GM18858 (cell line): Measurements from ENCODE around the gene PITPNC1.
"Not testable (repeated sequence)": the region's sequence is repeated elsewhere in the genome, so short reads cannot be mapped to it uniquely, and the experiment has no call there.

Source experiments
- ATAC-seq: cut with Tn5 transposase; IDR thresholded peaks from one replicate; pipeline ENCODE4 v1.9.1; 2021; ENCODE audit not compliant: unreplicated experiment

PITPNC1 gene

DNA sequence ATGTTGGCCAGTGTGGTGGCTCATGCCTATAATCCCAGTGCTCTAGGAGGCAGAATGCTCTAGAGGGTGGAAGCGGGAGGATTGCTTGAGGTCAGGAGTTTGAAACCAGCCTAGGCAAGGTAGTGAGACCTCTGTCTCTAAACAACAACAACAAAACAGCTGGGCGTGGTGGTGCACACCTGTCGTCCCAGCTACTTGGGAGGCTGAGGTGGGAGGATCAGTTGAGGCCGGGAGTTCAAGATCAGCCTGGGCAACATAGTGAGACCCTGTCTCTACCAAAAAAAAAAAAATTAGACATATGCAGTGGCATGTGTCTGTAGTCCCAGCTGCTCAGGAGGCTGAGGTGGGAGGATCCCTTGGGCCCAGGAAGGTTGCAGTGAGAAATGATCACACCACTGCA is 53.4 kb downstream of the PITPNC1 start:
- not testable (repeated sequence) for ATAC-seq

DNA sequence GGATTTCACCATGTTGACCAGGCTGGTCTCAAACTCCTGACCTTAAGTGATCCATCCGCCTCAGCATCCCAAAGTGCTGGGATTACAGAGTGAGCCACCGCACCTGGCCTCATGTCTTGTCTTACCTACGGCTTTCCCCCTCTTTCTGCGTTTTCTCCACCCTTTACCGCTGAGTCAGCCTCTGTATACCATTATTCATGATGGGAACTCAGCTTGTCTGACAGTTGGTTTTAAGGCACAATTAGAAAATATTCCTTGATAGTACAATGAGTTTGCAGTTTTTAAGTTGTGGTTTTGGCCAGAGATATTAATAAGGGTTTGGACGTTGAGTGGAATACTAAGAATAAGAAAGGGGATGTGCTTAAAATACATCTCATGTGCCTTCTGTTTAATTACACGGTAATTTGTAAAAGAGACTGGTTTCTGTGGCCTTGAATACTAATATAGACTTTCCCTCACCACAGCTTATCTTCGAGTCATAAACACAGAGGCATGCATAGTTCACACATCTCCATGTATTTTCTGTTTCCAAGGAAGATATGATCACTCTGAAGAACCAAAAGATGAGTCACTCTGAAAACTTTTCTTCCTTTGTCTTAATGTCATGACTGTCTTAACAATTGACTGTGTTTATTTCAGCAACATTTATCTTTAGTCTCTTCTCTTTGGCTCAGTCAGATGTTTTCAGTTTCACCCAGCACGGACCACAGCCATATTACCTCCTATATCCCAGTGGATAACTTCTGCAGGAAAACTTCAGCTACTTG is 54.4 kb downstream of the PITPNC1 start:
- no peak for ATAC-seq

DNA sequence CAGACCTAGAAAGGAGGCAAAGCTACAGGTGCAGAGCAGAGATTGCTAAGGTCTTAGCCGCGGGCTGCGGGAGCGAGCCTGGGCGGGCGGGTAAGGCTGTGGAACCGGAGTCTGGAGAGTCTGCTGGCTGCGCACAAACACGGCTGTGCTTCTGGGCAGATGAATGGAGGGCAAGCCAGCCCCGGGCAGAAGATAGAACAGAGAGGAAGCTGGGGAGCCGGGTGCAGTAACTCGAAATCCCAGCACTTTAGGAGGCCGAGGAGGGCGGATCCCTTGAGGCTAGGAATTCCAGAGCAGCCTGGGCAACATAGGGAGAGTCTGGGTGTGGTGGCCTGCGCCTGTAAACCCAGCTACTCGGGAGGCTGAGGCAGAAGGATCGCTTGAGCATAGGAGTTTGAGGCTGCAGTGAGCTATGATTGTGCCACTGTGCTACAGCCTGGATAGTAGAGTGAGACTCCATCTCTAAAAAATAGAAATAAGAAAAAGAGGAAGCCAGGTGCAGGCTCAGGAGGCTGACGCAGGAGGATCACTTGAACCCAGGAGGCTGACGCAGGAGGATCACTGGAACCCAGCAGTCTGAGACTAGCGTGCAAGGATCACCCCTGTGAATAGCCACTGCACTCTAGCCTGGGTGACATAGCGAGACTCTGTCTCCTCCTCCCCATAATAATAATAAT is 56.3 kb downstream of the PITPNC1 start:
- ATAC-seq, result no peak

DNA sequence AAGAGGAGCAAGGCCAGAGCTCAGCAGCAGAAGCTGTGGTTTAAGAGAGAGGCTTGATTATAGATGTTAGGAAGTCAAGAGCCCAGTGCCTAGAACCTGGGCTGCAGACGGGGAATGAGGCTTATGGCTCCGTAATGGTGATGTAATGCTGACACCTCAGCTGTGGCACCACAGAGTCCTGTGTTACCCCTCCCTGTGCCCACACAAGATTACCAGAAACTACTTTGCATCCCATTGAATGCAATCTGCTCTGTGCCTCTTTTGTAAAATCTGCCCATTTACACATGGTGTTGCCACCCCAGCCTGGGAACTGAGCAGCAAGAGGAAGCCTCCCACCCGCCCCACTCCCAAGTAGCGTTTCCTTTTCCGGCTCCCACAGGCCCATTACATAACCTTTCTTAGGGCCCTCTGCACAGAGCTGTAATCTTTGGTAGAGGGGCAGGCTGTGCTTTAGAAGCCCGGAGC is 57.0 kb downstream of the PITPNC1 start:
- ATAC-seq, result no peak

DNA sequence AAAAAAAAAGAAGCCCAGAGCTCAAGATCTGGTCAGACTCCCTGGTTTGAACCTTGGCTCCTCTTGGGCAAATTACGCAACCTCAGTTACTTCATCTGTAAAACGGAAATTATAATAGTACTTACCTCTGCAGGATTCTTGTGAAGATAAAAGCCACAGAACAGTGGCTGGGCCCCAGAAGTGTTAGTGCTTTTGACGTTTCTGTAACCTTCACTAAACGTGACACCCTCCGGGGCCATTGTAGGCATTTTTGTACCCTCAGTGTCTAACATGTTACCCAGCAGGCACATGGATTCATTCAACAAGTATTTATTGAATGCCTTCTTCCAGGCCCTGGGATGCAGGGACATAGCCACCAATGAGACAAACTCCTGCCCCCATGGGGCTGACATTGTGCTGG is 58.0 kb downstream of the PITPNC1 start:
- ATAC-seq, result no peak

DNA sequence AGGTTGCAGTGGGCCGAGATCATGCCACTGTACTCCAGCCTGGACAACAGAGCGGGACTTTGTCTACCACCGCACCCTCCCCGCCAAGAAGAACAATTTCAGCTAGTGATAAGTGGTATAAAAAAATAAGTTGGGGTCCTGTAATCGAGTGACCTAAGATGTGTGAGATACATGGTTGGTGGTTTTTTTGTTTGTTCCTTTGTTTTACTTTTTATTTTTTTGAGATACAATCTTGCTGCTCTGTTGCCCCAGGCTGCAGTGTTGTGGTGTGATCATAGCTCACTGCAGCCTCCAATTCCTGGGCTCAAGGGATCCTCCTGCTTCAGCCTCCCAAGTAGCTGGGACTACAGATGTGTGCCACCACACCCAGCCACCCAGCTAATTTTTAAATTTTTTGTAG is 58.7 kb downstream of the PITPNC1 start:
- ATAC-seq, result no peak

DNA sequence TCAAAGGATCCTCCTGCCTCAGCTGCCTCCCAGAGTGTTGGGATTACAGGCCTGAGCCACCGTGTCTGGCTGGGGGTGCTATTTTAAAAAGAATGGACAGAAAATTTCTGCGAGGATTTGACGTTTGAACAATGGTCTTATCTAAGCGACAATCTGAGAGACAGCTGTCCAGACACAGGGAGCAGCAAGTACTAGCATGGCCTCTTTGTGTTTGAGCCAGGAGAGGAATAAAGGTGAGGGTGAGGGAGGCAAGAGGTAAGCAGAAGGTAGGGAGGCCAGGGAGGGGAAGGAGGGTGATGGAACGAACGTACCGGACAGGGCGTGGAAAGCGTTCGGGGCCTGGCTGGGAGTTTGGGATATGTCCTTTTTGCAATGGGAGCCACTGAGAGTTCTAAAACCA is 59.2 kb downstream of the PITPNC1 start:
- ATAC-seq, result no peak

DNA sequence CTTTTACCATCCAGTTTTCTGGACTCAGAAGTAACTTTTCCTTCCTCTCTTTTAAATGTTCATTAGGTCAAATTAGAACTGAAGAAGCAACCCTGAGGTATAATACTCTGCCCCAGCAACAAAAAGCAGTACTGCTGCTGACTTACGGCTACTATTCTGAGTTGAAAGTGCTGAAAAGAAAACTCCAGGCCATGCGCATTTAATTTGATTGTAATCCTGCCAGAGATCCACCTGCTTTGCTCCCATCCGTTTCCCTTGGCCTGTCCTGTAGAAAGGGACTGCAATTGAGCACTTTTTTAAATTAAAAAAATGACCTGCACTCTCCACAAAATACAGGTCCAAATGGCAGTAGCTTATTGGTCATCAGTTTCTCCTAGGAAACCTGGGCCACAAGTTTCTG is 61.6 kb downstream of the PITPNC1 start:
- ATAC-seq, result no peak

DNA sequence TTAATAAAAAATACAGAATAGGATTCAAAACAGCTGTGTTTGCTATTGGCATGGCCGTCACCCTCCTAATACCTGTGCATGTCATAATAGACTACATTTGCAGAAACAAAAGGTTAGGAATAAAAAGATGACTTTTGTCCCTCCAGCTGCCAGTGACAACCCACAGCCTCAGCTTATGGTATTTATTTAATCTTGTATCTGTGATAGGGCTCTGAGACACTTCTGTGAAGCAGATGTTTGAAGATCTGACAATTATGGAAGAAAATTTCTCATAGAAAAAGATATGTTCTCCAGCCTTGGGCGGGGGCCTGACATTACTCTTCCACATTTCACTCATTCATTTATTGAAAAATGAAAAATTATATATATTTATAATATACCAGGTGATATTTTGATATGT is 62.2 kb downstream of the PITPNC1 start:
- ATAC-seq, result no peak

DNA sequence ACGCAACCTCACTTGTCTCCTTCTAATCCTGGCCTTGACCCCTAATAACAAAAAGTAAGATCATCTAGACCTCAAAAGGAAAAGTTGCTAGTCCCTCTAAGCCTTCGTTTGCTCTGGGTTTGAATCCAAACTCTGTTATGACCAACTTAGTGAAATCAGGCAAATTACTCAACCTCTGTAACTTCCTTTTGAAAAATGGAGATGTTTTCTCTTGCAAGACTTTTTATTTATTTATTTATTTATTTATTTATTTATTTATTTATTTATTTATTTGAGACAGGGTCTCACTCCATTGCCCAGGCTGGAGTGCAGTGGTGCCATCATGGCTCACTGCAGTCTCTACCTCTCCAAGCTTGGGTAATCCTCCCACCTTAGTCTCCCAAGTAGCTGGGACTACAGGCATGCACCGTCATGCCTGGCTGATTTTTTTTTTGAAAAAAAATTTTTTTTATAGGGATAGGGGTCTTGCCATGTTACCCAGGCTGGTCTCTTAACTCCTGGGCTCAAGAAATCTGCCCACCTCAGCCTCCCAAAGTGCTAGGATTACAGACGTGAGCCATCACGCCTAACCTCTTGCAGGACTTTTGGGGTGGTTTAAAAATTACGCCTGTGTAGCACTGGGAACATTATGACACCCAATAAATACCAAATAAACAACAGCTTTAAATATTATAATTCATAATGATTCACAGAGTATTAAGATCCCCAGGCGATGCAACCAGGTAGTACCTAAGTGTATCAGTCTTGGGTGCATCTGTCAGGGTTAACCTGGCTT is 63.4 kb downstream of the PITPNC1 start:
- no peak for ATAC-seq

DNA sequence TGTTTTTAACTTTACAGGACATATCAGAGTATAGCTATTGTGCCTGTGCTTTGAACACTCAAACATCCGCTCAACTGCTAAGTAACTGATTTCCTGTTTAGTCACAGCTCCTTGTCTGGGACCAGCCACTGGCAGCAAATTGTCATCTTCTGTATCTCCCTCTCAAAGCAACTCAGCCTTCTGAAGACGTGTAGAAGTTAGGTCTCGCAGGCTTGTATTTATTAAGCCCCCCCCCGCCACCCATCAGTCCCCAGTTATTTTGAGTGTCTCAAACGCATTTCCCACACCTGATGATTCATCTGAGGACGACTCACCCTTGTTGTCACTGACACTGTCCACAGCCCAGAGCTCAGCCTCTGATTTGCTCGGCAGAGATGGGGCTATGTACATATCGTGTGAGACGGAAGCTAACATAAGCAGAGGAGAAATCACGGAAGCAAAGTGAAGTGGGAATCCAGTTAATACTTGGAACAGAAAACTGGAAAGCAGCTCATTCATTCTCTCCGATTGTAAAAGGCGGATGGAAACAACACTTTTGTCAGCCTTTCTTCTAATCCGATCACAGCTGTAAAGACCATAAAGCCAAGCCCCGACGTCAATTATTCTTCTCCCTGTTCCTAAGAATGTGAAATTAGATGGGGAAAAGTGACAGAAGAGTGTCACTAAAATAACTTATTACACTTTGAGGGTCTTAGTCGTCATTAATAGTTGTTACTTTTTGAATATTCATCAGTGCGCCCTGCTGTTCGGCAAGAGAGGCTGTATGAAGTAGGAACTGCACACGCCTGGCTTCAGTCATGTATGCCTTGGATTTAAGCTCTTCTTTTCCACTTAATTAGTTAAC is 64.2 kb downstream of the PITPNC1 start:
- ATAC-seq, result no peak

DNA sequence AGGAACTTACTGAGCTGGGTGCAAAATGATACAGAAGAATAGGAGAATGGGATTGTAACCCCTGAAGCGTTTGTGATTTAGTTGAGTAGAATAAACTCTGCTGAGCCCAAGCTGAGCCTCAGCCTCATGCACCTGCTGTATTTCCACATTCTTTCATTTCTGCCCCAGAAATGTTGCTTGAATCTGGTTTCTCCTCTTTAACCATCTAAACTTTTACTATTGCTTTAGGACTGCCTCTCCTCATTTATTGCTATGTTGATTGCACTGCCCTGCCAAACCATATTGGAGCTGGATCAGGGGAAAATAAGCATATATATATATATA is 64.8 kb downstream of the PITPNC1 start:
- no peak for ATAC-seq

DNA sequence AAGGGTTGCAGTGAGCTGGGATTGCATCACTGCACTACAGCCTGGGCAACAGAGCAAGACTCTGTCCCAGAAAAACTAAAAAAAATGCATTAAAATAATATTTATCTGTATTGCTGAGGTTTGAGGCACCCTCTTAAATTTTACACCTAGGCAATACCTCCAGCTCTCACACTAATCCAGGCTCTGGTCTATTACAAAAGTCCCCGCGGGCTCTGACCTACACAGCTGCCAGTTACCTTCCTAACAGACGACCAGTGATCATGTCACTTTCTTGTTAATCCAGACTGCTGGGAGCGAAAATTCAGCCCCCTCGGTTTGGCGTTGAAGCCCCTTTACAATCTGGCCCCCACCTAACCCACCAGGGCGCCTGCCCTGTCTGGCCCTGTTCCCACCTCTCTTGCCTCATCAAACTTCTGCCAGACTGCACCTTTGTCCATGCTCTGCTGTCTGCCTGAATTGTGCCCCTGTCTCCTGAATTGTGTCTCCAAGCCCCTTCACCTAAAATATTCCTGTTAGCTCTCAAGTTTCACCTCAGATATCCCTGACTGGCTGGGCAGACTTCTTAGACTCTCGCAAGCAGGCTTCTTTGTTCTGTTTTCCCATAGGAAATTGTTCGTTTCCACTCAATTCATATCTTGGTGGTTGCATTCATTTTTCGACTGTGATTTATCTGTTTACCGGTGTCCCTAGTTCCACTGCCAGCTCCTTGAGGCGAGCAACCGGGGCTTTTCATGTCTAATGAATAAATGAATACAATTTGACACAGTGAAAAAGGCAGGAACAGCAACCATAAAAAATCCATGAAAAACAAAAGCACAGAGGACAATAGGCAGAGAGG is 65.9 kb downstream of the PITPNC1 start:
- ATAC-seq, result no peak

DNA sequence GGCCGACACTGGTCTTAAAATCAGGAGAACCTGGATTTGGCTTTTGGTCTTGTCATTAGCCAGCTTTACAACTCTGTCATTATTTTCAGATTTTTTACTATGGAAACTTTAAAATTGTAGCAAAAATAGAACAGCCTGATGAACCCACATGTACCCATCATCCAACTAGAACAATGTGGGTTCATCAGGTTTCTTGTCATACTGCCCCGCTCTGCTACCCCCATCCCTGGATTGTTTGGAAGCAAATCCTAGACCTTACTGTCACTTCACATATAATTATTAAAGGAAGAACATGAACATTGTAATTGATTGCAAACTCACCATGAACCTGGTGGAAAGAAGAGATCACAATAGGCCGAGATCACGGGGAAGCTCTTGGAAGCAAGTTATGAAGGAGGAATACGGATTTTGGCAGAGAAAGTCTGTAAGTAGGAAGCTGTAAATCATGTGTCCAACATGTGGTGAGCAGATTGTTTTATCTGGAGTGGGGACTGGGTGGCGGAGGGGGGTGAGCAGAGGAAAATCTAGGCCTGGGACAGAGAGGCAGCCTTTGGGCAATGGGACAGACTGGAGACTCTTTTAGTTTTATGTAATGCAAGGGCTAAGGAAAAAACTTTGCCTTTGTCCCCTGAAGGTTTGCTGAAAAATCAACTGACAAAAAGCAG is 67.0 kb downstream of the PITPNC1 start:
- no peak for ATAC-seq

DNA sequence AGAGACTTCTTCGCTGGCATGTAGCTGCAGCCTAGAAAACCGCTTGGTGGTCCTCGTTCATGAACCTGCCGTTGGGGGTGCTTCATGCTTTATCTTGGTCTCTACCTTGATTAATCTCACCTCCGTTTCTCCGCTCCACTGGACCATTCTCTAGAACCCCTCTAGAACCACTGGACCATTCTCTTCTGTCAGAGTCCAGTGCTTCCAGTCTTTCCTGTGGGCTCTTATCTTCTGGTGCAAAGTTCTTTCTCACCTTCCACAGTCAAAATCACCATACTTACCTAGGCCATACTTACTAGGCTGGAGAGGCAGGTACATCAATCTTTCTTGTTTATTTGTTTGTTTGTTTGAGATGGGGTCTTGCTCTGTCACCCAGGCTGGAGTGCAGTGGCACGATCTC is 71.4 kb downstream of the PITPNC1 start:
- no peak for ATAC-seq

DNA sequence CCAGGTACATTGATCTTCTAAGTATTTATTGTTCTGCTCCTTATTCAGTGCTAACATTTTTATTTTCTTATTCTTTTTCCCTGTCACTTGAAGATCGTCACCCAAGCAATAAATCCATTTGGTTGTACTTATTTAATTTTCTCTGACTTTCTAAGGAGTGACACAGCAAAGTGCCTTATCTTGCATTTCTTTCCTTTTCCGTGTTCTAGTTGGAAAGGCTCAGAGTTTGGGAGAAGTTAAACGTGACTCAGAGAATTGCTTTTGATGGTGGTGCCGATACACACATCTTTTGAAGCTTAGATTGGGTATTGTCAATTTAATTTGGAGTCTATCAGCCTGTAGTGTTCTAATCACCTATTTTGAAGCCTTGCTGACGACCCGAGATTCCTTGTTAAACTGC is 72.0 kb downstream of the PITPNC1 start:
- ATAC-seq, result no peak

DNA sequence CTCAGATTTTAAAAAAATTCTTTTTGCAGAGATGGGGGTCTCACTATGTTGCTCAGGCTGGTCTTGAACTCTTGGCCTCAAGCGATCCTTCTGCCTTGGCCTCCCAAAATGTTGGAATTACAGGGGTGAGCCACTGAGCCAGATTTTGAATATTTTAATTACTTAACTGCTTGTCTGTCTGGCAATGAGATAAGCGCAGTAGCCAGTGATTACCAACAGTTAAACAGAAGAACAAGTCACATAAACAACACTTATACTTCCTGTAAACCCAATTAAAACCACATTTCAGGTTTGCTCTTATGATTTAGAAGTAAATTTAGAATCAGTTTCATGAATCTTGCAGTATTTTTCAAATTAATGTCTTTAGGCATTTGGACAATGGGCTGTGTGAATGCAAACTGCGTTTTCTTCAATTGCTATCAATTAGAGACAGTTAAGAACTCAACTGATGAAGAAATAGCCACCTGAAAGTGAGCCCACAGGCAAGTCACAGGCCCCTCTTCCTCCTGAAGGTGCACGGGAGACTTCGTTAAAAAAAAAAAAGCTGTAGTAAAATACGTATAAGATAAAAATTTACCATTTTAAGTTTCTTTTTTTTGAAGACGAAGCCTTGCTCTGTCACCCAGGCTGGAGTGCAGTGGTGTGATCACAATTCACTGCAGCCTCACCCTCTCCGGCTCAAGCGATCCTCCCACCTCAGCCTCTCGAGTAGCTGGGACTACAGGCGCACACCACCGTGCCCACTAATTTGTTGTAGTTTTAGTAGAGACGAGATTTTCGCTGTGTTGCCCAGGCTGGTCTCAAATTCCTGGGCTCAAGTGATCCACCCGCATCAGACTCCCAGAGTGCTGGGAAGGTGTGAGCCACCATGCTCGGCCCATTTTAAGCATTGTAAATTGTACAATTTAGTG is 73.0 kb downstream of the PITPNC1 start:
- ATAC-seq, result no peak

DNA sequence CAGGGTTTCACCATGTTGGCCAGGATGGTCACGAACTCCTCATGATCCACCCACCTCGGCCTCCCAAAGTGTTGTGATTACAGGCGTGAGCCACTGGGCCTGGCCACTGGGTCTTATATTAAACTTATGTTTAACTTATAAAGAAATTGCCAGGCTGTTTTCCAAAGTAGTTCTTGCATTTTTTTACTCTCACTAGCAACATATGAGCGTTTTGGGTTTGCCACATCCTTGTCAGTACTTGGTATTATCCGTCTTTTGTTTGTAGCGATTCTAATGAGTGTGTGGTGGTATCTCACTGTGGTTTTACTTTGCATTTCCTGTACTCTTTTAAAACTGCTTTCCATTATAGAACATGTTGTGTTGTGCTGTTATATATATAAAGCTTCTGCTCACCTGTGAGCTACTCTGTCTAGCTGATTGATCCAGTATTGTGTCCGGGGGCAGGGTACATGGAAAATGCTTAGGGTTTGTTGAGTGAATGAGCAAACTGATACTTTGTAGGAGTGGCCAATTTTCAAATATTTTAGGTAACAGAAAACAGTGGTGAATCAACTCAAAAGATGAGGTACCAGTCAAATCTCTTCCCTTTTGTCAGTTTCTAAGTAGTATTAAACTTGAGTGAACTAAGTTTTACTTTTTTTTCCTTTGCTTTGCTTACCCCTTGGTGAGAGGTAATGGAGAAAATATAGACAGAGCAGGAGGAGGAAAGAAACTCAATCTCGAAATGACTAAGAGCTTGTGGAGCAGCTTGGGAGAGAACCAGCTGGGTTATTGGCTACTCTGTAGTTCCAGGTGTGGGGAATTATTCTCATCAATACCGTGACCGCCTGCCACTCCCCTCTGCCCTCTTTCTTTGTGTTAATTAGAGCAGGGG is 75.8 kb downstream of the PITPNC1 start:
- ATAC-seq, result no peak
